ENCODE data around the gene TK1. TPM values are rescaled to one million over a fixed set of nuclear protein-coding genes. Genes with fewer than 3 reads are reported as not detected.

TK1 gene
- total RNA-seq, 1 experiment from 2014 or later = 133 TPM

GRCh38 chr17:78183916-78184315 is 2.9 kb downstream of the TK1 start:
- Histone ChIP-seq H3K27me3 (replicated peaks; ENCODE audit: insufficient read depth, low read depth, low read length, poor library complexity) (no peaks in the 10 kb centered on the region), H3K9me3 (ENCODE audit: low read depth, low read length, poor library complexity, severe bottlenecking) (no peaks in the 10 kb centered on the region), H3K27ac (ENCODE audit: low read depth, low read length, poor library complexity, severe bottlenecking) (no peak overlapping the region), H3K36me3 (ENCODE audit: insufficient read depth, low read length, poor library complexity, severe bottlenecking) (peaks cover 58% of the 10 kb centered on the region), H3K4me3 (ENCODE audit: low read depth, low read length, poor library complexity, severe bottlenecking) (peak overlapping the region; percentile 7), H3K4me1 (ENCODE audit: insufficient read depth, low read length, poor library complexity, severe bottlenecking) (peaks cover 17% of the 10 kb centered on the region)
- TF ChIP-seq CTCF (conservative IDR thresholded peaks at IDR 0.05; ENCODE audit: low read depth, low read length) = no peak
- BruUV-seq (replicated peaks) = no TSS peak
- POLR2A ChIA-PET (ENCODE audit: low non-redundant PET) = no interaction called here
- DNase-seq (ENCODE audit: low spot score) = no peak
- CTCF ChIA-PET = no interaction called here
- intact Hi-C loops (cut with micrococcal nuclease; ENCODE audit: unreplicated experiment) = no loop called here

- Histone ChIP-seq H3K36me3 (ENCODE audit: insufficient read depth, low read length, poor library complexity, severe bottlenecking) (peaks cover 67% of the 10 kb centered on the region), H3K27me3 (replicated peaks; ENCODE audit: insufficient read depth, low read depth, low read length, poor library complexity) (no peaks in the 10 kb centered on the region), H3K9me3 (ENCODE audit: low read depth, low read length, poor library complexity, severe bottlenecking) (no peaks in the 10 kb centered on the region), H3K4me1 (ENCODE audit: insufficient read depth, low read length, poor library complexity, severe bottlenecking) (peaks cover 9% of the 10 kb centered on the region), H3K4me3 (ENCODE audit: low read depth, low read length, poor library complexity, severe bottlenecking) (no peak overlapping the region), H3K27ac (ENCODE audit: low read depth, low read length, poor library complexity, severe bottlenecking) (no peak overlapping the region)
- ChIA-PET CTCF (no interaction called here), POLR2A (ENCODE audit: low non-redundant PET) (no interaction called here)
- BruUV-seq (replicated peaks) = no TSS peak
- no peak for TF ChIP-seq EZH2 (IDR thresholded peaks at IDR 0.05; ENCODE audit: borderline replicate concordance, low read depth, low read length, poor library complexity, severe bottlenecking)
- TF ChIP-seq CTCF (conservative IDR thresholded peaks at IDR 0.05; ENCODE audit: low read depth, low read length) = no peak
- intact Hi-C loops (cut with micrococcal nuclease; ENCODE audit: unreplicated experiment) = no loop called here
- DNase-seq (ENCODE audit: low spot score) = no peak
Observed at GRCh38 chr17:78182504-78182903, 4.3 kb downstream of the TK1 start.

GRCh38 chr17:78180508-78180907 is 6.3 kb downstream of the TK1 start:
- H3K4me1 ChIP-seq (ENCODE audit: insufficient read depth, low read length, poor library complexity, severe bottlenecking) = peaks cover 9% of the 10 kb centered on the region
- TF ChIP-seq EZH2 (IDR thresholded peaks at IDR 0.05; ENCODE audit: borderline replicate concordance, low read depth, low read length, poor library complexity, severe bottlenecking) = no peak
- no peak for TF ChIP-seq CTCF (conservative IDR thresholded peaks at IDR 0.05; ENCODE audit: low read depth, low read length)
- H3K27ac ChIP-seq (ENCODE audit: low read depth, low read length, poor library complexity, severe bottlenecking) = no peak overlapping the region

More at GRCh38 chr17:78180508-78180907, 6.3 kb downstream of the TK1 start:
- CTCF ChIA-PET = no interaction called here
- Histone ChIP-seq H3K36me3 (ENCODE audit: insufficient read depth, low read length, poor library complexity, severe bottlenecking) (peaks cover 74% of the 10 kb centered on the region), H3K9me3 (ENCODE audit: low read depth, low read length, poor library complexity, severe bottlenecking) (no peaks in the 10 kb centered on the region), H3K27me3 (replicated peaks; ENCODE audit: insufficient read depth, low read depth, low read length, poor library complexity) (no peaks in the 10 kb centered on the region), H3K4me3 (ENCODE audit: low read depth, low read length, poor library complexity, severe bottlenecking) (no peak overlapping the region)
- POLR2A ChIA-PET (ENCODE audit: low non-redundant PET) = no interaction called here
- intact Hi-C loops (cut with micrococcal nuclease; ENCODE audit: unreplicated experiment) = no loop called here
- DNase-seq (ENCODE audit: low spot score) = no peak
- no TSS peak for BruUV-seq (replicated peaks)

Measured in A673 (cell line).